ENCODE measurements around the gene TNRC6C. TPM values are rescaled to one million over a fixed set of nuclear protein-coding genes. Genes with fewer than 3 reads are reported as not detected.

TNRC6C gene
- 15.5 and 19.6 TPM in 2 replicates for total RNA-seq

DNA sequence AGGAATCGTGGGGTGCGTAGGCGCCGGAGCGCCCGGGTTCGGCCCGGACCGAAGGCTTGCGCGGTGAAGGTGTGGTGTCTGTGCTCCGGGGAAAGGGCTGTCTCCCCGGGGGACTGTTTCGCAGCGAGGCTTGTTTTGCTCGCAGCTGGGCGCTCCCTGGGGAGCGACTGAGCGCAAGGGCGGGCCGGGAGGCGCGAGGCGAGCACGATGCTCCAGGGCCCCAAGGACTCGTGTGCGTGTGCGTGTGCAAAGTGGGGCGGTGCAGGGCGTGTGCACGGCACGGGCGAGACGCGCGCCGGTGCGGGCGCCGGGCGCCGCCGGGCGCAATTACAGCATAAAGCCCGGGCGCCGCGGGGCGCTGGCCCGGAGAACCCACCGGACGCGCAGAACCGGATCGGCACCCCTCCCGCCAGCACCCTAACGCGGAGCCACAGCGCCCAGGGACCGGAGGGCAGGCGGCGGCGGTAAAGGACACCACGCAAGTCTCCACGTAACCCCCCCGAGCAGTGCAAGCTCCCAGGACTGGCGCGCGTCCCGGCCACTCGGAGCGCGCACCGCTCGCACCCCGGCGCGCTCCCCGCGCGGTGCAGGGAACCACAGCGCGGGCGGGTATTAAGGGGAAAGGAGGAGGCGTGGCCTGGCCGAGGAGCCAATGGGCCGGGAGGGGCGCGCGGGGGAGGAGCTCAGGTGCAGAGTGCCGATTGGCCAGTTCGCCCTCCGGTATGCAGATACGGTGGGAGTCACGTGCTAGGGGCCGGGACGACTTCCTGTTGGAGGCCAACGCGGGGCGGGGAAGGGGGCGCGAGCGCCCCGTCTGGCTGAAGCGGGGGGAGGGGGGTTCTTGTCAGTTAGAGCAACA lies at the start of gene TNRC6C:
TNRC6C (plus strand) TSS at position 847 of the 859 bp plus-strand sequence. CDS start 45,504 bp downstream, outside the sequence.
- peak within 1 kb of the TSS; percentile 89 for H3K27ac Mint-ChIP-seq
- H3K27me3 Mint-ChIP-seq (ENCODE audit: insufficient read depth) = peaks cover 42% of the 10 kb centered on the region
- intact Hi-C loops (cut with micrococcal nuclease) = loop anchor here (1.0 to 5.0 kb wide), 7 partner anchors 75 to 294 kb away; partner anchors contain the start of gene TMC8
- no peaks in the 10 kb centered on the region for H3K9me3 Mint-ChIP-seq
- DNase-seq (ENCODE audit: low spot score) = peak; percentile 99
- peak within 1 kb of the TSS; percentile 95 for H3K4me3 Mint-ChIP-seq
- peaks cover 5% of the 10 kb centered on the region for H3K36me3 Mint-ChIP-seq (ENCODE audit: low read depth)
- H3K4me1 Mint-ChIP-seq (ENCODE audit: low read depth) = peaks cover 44% of the 10 kb centered on the region

- intact Hi-C loops (cut with micrococcal nuclease) = no loop called here
- Mint-ChIP-seq H3K36me3 (ENCODE audit: low read depth) (no peaks in the 10 kb centered on the region), H3K27ac (no peak overlapping the region)
These were observed 49.3 kb upstream of the TNRC6C start for GRCh38 chr17:77909236-77909635.

DNA sequence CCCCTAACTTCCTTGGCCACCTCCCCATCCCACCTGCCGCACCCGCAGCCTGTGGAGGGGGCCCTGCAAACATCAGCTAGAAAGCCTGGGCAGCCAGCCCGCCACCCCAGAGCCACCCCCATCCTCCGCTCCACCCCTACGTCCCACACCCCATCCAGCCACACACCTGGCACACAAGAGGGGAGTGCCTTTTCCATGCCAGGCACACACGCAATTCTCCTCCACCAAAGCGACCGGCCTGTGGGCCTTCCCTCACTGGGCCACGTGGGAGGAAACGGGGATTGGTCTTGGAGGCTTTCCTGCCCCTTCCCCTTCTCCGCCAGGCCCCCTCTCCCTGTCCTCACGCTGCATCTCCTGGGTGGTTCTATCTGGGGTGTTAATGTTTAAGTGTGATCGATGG lies 48.7 kb upstream of the TNRC6C start:
- H3K9me3 Mint-ChIP-seq = no peaks in the 10 kb centered on the region
- no peak overlapping the region for H3K27ac Mint-ChIP-seq
- H3K36me3 Mint-ChIP-seq (ENCODE audit: low read depth) = no peaks in the 10 kb centered on the region
- H3K27me3 Mint-ChIP-seq (ENCODE audit: insufficient read depth) = peaks cover 39% of the 10 kb centered on the region
- H3K4me3 Mint-ChIP-seq = no peak overlapping the region
- H3K4me1 Mint-ChIP-seq (ENCODE audit: low read depth) = no peaks in the 10 kb centered on the region
- DNase-seq (ENCODE audit: low spot score) = no peak
- intact Hi-C loops (cut with micrococcal nuclease) = no loop called here

More at GRCh38 chr17:77909236-77909635, 49.3 kb upstream of the TNRC6C start:
- Mint-ChIP-seq H3K9me3 (no peaks in the 10 kb centered on the region), H3K4me1 (ENCODE audit: low read depth) (no peaks in the 10 kb centered on the region), H3K4me3 (no peak overlapping the region), H3K27me3 (ENCODE audit: insufficient read depth) (peaks cover 35% of the 10 kb centered on the region)
- no peak for DNase-seq (ENCODE audit: low spot score)

- Mint-ChIP-seq H3K27ac (no peak overlapping the region), H3K4me1 (ENCODE audit: low read depth) (peaks cover 14% of the 10 kb centered on the region), H3K4me3 (no peak overlapping the region), H3K27me3 (ENCODE audit: insufficient read depth) (peaks cover 72% of the 10 kb centered on the region), H3K9me3 (no peaks in the 10 kb centered on the region), H3K36me3 (ENCODE audit: low read depth) (no peaks in the 10 kb centered on the region)
- intact Hi-C loops (cut with micrococcal nuclease) = no loop called here
- no peak for DNase-seq (ENCODE audit: low spot score)
These were observed 43.9 kb upstream of the TNRC6C start for GRCh38 chr17:77914385-77915254.

- Mint-ChIP-seq H3K36me3 (ENCODE audit: low read depth) (no peaks in the 10 kb centered on the region), H3K9me3 (no peaks in the 10 kb centered on the region), H3K27ac (no peak overlapping the region), H3K4me1 (ENCODE audit: low read depth) (peaks cover 14% of the 10 kb centered on the region), H3K27me3 (ENCODE audit: insufficient read depth) (peaks cover 68% of the 10 kb centered on the region), H3K4me3 (no peak overlapping the region)
- DNase-seq (ENCODE audit: low spot score) = no peak
- intact Hi-C loops (cut with micrococcal nuclease) = no loop called here
These were observed 42.9 kb upstream of the TNRC6C start for GRCh38 chr17:77915594-77916021.

DNA sequence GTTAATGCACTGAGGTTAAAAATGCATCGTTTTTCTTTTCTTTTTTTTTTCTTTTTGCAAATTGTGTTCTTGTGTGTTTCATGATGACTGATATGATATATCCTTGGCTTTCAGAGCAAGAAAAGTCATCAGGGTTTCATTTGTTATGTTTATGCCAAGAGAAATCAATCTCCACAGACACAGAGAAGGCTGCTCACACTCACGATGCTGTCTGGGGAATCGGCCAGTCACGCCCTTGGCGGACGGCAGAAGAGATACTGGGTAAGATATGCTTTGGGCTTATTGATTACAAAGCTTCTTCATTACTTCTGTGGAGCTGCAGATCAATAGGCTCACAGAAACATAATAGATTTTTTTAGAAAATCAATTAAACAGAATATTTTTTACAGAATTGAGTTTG lies 42.2 kb upstream of the TNRC6C start:
- H3K27ac Mint-ChIP-seq = no peak overlapping the region
- intact Hi-C loops (cut with micrococcal nuclease) = no loop called here
- H3K27me3 Mint-ChIP-seq (ENCODE audit: insufficient read depth) = peaks cover 62% of the 10 kb centered on the region
- DNase-seq (ENCODE audit: low spot score) = no peak
- peaks cover 14% of the 10 kb centered on the region for H3K4me1 Mint-ChIP-seq (ENCODE audit: low read depth)
- no peaks in the 10 kb centered on the region for H3K9me3 Mint-ChIP-seq
- no peaks in the 10 kb centered on the region for H3K36me3 Mint-ChIP-seq (ENCODE audit: low read depth)
- H3K4me3 Mint-ChIP-seq = no peak overlapping the region

DNA sequence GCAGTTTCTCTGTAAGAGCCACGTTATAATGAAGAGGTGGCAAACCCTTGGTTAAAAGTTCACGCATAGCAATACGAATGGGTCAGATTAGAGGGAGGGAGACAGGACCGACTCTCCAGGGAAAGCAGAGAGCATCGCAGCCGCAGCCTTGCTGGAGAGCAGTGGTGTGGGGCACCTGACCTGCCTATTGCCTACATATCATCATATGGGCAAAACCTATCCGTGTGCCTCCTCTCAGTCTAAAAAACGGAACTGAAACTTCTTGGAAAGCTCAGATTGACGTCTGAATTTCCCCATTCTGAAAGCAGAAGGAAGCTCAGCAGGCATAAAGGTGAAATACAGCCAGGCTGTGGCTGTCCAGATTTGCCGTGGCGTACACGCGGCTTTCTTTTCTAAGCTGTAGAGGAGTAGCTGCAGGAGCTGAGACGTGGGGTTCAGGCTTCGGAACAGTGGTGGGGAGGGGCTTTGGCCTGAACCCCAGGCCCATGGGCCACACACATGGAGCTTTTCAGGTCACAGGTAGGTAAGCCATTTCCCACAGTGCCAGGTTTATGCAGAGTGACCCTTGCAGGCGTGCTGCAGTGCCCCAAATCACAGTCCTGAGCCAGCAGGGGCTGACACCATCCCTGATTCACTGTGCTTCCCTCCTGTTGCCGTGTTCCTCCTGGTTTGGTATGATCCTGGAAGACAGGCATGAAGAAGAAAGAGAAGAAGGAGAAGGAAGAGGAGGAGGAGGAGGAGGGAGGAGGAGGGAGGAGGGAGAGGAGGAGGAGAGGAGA lies 41.6 kb upstream of the TNRC6C start:
- Mint-ChIP-seq H3K27ac (no peak overlapping the region), H3K4me1 (ENCODE audit: low read depth) (peaks cover 14% of the 10 kb centered on the region), H3K27me3 (ENCODE audit: insufficient read depth) (peaks cover 56% of the 10 kb centered on the region), H3K9me3 (no peaks in the 10 kb centered on the region), H3K36me3 (ENCODE audit: low read depth) (no peaks in the 10 kb centered on the region), H3K4me3 (no peak overlapping the region)
- intact Hi-C loops (cut with micrococcal nuclease) = no loop called here
- DNase-seq (ENCODE audit: low spot score) = no peak

DNA sequence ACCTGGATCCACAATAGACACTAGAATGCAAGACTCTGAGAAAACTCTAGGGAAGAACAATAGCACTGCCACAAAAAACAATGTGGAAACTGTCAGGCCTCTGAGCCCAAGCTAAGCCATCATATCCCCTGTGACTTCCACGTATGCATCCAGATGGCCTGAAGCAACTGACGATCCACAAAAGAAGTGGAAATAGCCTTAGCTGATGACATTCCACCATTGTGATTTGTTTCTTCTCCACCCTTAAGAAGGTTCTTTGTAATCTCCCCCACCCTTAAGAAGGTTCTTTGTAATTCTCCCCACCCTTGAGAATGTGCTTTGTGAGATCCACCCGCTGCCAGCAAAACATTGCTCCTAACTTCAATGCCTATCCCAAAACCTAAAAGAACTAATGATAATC lies 39.2 kb upstream of the TNRC6C start:
- intact Hi-C loops (cut with micrococcal nuclease) = no loop called here
- Mint-ChIP-seq H3K9me3 (no peaks in the 10 kb centered on the region), H3K27ac (no peak overlapping the region), H3K27me3 (ENCODE audit: insufficient read depth) (peaks cover 45% of the 10 kb centered on the region), H3K4me3 (no peak overlapping the region), H3K4me1 (ENCODE audit: low read depth) (peaks cover 14% of the 10 kb centered on the region), H3K36me3 (ENCODE audit: low read depth) (no peaks in the 10 kb centered on the region)
- no peak for DNase-seq (ENCODE audit: low spot score)

DNA sequence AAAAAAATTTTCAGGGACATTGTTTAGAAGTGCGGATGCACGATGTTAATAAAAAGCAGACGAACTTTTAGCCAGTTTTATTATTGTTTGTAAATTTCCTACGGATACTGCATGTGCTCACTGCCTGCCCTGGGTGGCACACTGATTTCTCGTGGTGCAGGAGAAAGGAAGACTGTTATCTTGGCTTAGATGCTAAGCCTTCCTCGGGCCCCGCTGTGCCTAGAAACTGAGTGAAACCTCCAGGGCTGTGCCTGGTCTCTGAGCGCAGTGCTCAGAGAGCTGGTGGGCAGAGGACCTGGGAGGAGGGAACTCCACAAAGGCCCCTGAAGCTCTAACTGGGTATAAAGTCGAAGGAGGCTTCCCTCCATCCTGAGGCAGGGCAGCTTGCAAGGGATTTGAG lies 35.4 kb upstream of the TNRC6C start:
- no peaks in the 10 kb centered on the region for H3K4me1 Mint-ChIP-seq (ENCODE audit: low read depth)
- H3K9me3 Mint-ChIP-seq = no peaks in the 10 kb centered on the region
- H3K36me3 Mint-ChIP-seq (ENCODE audit: low read depth) = no peaks in the 10 kb centered on the region
- no peak for DNase-seq (ENCODE audit: low spot score)
- H3K27ac Mint-ChIP-seq = no peak overlapping the region
- intact Hi-C loops (cut with micrococcal nuclease) = no loop called here
- H3K27me3 Mint-ChIP-seq (ENCODE audit: insufficient read depth) = peaks cover 23% of the 10 kb centered on the region
- H3K4me3 Mint-ChIP-seq = no peak overlapping the region

DNA sequence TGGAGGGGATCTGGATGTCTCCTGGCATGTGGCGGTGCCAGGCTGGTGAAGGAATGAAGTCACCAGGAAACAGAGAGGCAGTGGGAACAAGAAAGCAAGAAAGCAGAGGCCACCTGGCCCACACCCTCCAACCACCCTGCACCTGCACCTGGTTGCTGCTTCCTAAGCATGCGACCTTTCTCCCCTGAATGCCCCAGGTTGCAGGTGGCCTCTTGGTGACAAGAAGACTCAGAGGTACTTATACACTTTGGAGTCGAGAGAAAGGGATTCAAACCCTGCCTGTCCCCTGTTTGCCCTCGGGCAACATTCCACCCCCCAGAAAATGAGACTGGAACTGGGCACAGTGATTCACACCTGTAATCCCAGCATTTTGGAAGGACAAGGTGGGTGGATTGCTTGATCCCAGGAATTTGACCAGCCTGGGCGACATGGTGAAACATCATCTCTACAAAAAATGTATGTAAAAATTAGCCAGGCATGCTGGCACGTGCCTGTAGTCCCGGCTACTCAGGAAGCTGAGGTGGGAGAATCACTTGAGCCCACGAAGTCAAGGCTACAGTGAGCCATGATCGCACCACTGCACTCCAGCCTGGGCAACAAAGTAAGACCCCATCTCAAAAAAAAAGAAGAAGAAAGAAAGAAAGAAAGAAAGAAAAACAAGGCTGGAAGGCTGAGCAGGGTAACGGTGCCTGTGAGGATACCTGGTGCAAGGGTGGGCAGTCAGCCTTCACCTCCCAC lies 34.6 kb upstream of the TNRC6C start:
- no peaks in the 10 kb centered on the region for H3K36me3 Mint-ChIP-seq (ENCODE audit: low read depth)
- no peak for DNase-seq (ENCODE audit: low spot score)
- no peaks in the 10 kb centered on the region for H3K4me1 Mint-ChIP-seq (ENCODE audit: low read depth)
- H3K4me3 Mint-ChIP-seq = no peak overlapping the region
- intact Hi-C loops (cut with micrococcal nuclease) = no loop called here
- no peaks in the 10 kb centered on the region for H3K9me3 Mint-ChIP-seq
- no peak overlapping the region for H3K27ac Mint-ChIP-seq
- peaks cover 22% of the 10 kb centered on the region for H3K27me3 Mint-ChIP-seq (ENCODE audit: insufficient read depth)

- no peak overlapping the region for H3K27ac Mint-ChIP-seq
- H3K4me1 Mint-ChIP-seq (ENCODE audit: low read depth) = no peaks in the 10 kb centered on the region
- H3K9me3 Mint-ChIP-seq = no peaks in the 10 kb centered on the region
- H3K27me3 Mint-ChIP-seq (ENCODE audit: insufficient read depth) = peaks cover 14% of the 10 kb centered on the region
- H3K4me3 Mint-ChIP-seq = no peak overlapping the region
- no peaks in the 10 kb centered on the region for H3K36me3 Mint-ChIP-seq (ENCODE audit: low read depth)
- intact Hi-C loops (cut with micrococcal nuclease) = no loop called here
- DNase-seq (ENCODE audit: low spot score) = no peak
These were observed 33.7 kb upstream of the TNRC6C start for GRCh38 chr17:77924757-77925336.

Data from activated T-helper 1 cell treated with anti-CD3 and anti-CD28 coated beads, Interleukin-12 subunit alpha, Interleukin-12 subunit beta, Interleukin-2, Interleukin-4 antibody, amounts not matched to agents 30 ng/mL and 10 ng/mL and 1 ng/mL, durations not matched to agents 14 hours and 24 hours and 36 hours (primary cell).